Stimulated activated naive CD8-positive, alpha-beta T cell treated with anti-CD3 and anti-CD28 coated beads, Interleukin-15, amount 100 ng/mL, for 72 hours (primary cell): Measurements from ENCODE around the gene TLCD3B.

ENCODE experiments used
- ATAC-seq: fragments of 150-1000 bp; cut with Tn5 transposase; 2 replicates; pipeline ENCODE4 v1.10.0; 2021; ENCODE audit warnings: mild to moderate bottlenecking, moderate library complexity
- DNase-seq, 2 donors: peaks; one replicate each; pipeline ENCODE4 v3.0.0; 2021 to 2022
- H3K27ac Mint-ChIP-seq, 2 donors: one replicate each; pipeline ENCODE4 v1.8.0; 2022; ENCODE audit warnings: mild to moderate bottlenecking in 2 of 2, mixed read lengths in 2 of 2, moderate library complexity in 2 of 2
- H3K27me3 Mint-ChIP-seq: one replicate; pipeline ENCODE4 v1.8.0; 2022; ENCODE audit warnings: mixed read lengths
- H3K4me1 Mint-ChIP-seq: one replicate; pipeline ENCODE4 v1.8.0; 2022; ENCODE audit warnings: mild to moderate bottlenecking, mixed read lengths
- H3K4me3 Mint-ChIP-seq, 2 donors: one replicate each; pipeline ENCODE4 v1.8.0; 2022; ENCODE audit warnings: mild to moderate bottlenecking in 2 of 2, mixed read lengths in 2 of 2, moderate library complexity in 1 of 2
- H3K9me3 Mint-ChIP-seq, 2 donors: one replicate each; pipeline ENCODE4 v1.8.0; 2022; ENCODE audit warnings: mixed read lengths in 2 of 2

Gene TLCD3B

GRCh38 chr16:30065102-30065942 lies 34.3 kb upstream of the TLCD3B start, which contains the start of gene ALDOA:
Gene ALDOA, plus strand, starts transcription at chr16:30065760. Its CDS starts 1,138 bp downstream, at chr16:30066898.
- Mint-ChIP-seq H3K27ac (peak within 1 kb of the TSS; percentile 99), H3K4me3 (peak within 1 kb of the TSS; percentile 98 to 99), H3K27me3 (no peaks in the 10 kb centered on the region), H3K4me1 (peaks cover 57% of the 10 kb centered on the region), H3K9me3 (no peaks in the 10 kb centered on the region)
- ATAC-seq (peak; percentile 90), DNase-seq (peak; percentile 96 to 98)

- Mint-ChIP-seq H3K27ac (peak overlapping the region; percentile 99), H3K4me1 (peaks cover 50% of the 10 kb centered on the region), H3K27me3 (no peaks in the 10 kb centered on the region), H3K9me3 (no peaks in the 10 kb centered on the region), H3K4me3 (peak overlapping the region; percentile 98 to 99)
- no peak for DNase-seq
- ATAC-seq: no peak
These were observed 33.6 kb upstream of the TLCD3B start for GRCh38 chr16:30064729-30065101.

DNA sequence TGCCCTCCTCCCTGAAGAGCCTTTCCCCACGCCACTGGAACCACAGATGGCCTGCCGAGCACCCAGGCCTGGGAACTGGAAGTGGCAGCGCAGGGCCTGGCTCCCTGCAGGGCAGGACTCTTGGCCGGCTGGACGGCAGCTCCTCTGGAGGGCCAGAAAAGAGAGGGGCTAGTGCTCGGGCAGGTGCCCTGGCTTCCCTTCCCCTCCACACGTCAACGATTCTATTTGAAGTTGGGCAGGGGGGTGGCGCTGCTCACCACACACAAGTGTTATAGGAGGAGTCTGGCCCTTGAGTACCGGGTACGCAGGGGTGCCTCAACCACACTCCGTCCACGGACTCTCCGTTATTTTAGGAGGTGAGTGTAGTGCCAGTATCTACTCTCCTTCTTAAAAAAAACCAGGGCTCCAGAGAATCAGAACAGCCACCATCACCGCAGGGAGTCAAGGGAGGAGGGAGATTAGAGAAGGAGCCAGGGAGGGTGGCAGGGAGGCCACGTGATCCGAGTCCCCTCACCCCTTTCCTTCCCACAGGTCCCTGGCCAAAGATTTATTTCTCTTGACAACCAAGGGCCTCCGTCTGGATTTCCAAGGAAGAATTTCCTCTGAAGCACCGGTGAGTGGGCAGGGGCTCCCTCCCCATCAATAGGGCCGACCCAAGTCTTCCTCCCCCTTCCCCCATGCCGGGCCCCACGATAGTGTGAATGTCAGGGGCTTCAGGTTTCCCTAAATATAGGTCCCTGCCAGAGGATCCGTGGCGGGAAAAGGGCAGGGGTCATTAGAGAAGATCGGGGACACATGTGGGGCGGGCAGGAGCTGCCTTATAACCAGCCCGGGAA lies 33.0 kb upstream of the TLCD3B start:
- peak overlapping the region; percentile 98 to 99 for H3K27ac Mint-ChIP-seq
- DNase-seq (peak; percentile 54 to 75), ATAC-seq (peak; percentile 39)
- no peaks in the 10 kb centered on the region for H3K27me3 Mint-ChIP-seq
- H3K4me3 Mint-ChIP-seq: peak overlapping the region; percentile 98 to 99
- H3K4me1 Mint-ChIP-seq: peaks cover 45% of the 10 kb centered on the region
- H3K9me3 Mint-ChIP-seq: no peaks in the 10 kb centered on the region

DNA sequence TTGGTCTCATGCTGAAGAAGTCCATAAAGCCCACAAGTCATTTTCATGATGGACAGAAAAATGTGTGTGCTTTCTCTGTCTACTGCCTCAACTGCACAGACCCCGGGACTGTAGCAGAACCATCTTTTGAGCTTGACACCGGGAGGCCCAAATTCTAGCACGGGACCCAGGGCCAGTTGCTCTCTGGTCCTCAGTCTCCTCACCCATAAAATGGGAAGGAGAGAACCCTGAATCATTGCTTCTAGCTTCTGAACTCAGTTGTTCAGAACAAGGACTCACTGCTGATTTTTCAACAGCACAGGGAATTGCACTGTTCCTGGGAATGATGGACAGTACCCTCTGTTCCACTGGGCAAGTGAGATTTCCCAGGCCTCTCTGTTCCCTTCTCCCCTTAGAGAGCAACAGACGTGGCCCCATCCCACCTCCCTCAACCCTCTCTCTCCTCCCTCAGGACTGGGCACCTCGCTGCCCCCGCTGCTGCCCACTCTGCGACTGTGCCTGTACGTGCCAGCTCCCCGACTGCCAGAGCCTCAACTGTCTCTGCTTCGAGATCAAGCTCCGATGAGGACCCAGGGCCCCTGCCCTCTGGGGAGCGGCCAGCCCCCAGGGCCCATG lies 32.3 kb upstream of the TLCD3B start:
- Mint-ChIP-seq H3K27ac (peak overlapping the region; percentile 76 to 99), H3K4me3 (peak overlapping the region; percentile 98 to 99), H3K9me3 (no peaks in the 10 kb centered on the region), H3K4me1 (peaks cover 39% of the 10 kb centered on the region), H3K27me3 (no peaks in the 10 kb centered on the region)
- DNase-seq (no peak), ATAC-seq (no peak)

DNA sequence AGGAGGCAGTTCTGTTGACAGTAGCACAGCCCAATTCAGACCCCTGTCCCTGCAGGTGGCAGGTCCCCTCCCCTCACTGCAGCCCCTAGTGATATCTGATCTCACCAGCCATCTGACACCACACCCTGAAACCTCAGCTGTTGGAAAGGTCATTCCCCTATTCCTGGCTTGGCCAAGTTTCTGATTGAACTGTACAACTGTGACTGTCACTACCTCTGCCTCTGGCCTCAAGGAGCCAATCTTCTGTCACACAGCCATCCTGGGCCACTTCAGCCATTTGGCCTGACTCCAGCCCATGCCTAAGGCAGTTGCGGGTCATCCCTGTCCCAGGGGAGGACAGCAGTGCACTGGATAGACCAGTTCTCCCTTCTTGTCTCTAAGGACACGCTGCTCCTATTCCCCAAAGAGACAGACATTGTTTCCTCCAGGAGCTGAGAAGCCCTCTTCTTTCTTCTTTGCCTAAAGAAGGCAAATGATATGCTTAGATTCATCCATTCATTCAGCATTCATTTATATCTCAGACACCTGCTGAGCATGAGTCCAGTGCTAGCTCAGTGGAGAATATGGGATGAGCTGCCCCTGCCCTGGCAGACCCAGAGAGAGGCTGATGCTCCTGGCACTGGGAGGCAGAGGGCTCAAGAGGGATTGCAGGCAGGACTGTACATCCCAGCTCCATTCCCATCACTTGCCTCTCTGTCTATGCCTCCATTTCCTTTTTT lies 29.9 kb upstream of the TLCD3B start:
- H3K27me3 Mint-ChIP-seq: no peaks in the 10 kb centered on the region
- H3K4me1 Mint-ChIP-seq: peaks cover 18% of the 10 kb centered on the region
- no peaks in the 10 kb centered on the region for H3K9me3 Mint-ChIP-seq
- peak overlapping the region in 1 of 2 donors; percentile 78 for H3K27ac Mint-ChIP-seq
- H3K4me3 Mint-ChIP-seq: no peak overlapping the region
- no peak for ATAC-seq
- DNase-seq: no peak

DNA sequence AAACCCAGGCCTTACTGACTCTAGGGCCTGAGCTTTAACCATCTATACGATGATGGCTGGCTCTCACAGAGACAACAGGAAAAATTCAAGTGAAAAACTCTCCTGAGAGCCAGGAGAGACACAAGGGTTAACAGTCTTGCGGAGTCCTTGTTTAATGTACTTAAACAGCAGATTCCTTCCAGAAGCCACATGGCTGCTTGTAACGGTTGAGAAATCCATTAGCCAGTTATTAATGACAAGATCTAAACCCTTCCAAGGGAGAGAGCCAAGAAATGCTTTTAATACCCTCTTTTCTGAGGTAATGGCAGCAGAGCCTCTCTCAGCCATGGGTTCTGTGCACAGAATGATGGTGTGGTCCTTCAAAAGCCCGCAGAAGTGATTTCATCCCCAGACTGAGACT lies 29.3 kb upstream of the TLCD3B start:
- ATAC-seq: no peak
- Mint-ChIP-seq H3K4me3 (no peak overlapping the region), H3K27me3 (no peaks in the 10 kb centered on the region), H3K27ac (peak overlapping the region in 1 of 2 donors; percentile 78), H3K4me1 (peaks cover 19% of the 10 kb centered on the region), H3K9me3 (no peaks in the 10 kb centered on the region)
- no peak for DNase-seq

DNA sequence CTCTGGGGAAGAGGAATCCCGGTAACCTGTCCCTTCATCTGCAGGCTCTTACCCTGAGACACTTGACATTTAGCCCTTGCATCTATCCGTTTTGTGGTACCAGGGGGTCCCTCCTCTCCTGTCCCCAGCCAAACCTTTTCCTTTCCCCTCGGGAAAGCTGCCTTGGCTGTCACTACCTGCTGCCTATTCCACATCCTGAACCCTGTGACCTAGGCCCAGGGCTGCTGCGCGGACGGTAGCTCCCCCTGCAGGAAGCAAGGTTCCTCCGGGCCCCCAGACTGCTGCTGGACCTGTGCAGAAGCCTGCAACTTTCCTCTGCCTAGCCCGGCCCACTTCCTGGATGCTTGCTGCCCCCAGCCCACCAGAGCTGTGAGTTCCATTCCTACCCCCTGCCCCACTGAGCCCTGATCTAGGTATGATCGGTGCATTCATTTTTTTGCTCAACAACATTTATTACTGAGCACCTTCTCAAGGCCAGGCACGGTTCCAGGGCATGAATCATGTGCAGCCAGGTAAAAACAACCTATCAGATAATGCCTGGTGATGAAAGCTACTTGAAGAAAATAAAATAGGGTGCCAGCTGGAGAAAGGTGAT lies 24.0 kb upstream of the TLCD3B start:
- DNase-seq: peak; percentile 54 to 62
- Mint-ChIP-seq H3K27ac (no peak overlapping the region), H3K9me3 (no peaks in the 10 kb centered on the region), H3K4me3 (peak overlapping the region in 1 of 2 donors; percentile 24), H3K27me3 (peaks cover 16% of the 10 kb centered on the region), H3K4me1 (peaks cover 42% of the 10 kb centered on the region)
- ATAC-seq: peak; percentile 80

- no peak for ATAC-seq
- Mint-ChIP-seq H3K27ac (no peak overlapping the region), H3K4me1 (peaks cover 42% of the 10 kb centered on the region), H3K9me3 (no peaks in the 10 kb centered on the region), H3K4me3 (peak overlapping the region in 1 of 2 donors; percentile 33), H3K27me3 (peaks cover 16% of the 10 kb centered on the region)
- no peak for DNase-seq
These were observed 23.4 kb upstream of the TLCD3B start for GRCh38 chr16:30054451-30054850.

GRCh38 chr16:30053376-30054015 lies 22.4 kb upstream of the TLCD3B start:
- peak overlapping the region; percentile 88 to 92 for H3K4me3 Mint-ChIP-seq
- no peaks in the 10 kb centered on the region for H3K9me3 Mint-ChIP-seq
- peak; percentile 56 for ATAC-seq
- DNase-seq: no peak
- H3K4me1 Mint-ChIP-seq: peaks cover 42% of the 10 kb centered on the region
- peaks cover 16% of the 10 kb centered on the region for H3K27me3 Mint-ChIP-seq
- H3K27ac Mint-ChIP-seq: no peak overlapping the region

GRCh38 chr16:30052671-30053372 lies 21.8 kb upstream of the TLCD3B start:
- H3K27ac Mint-ChIP-seq: peak overlapping the region; percentile 72 to 95
- H3K9me3 Mint-ChIP-seq: no peaks in the 10 kb centered on the region
- peaks cover 16% of the 10 kb centered on the region for H3K27me3 Mint-ChIP-seq
- peaks cover 42% of the 10 kb centered on the region for H3K4me1 Mint-ChIP-seq
- DNase-seq: peak; percentile 87 to 94
- peak; percentile 89 for ATAC-seq
- peak overlapping the region; percentile 88 to 92 for H3K4me3 Mint-ChIP-seq

GRCh38 chr16:30051518-30051917 lies 20.4 kb upstream of the TLCD3B start:
- no peak for ATAC-seq
- peak overlapping the region; percentile 88 to 92 for H3K4me3 Mint-ChIP-seq
- H3K4me1 Mint-ChIP-seq: peaks cover 42% of the 10 kb centered on the region
- peak overlapping the region; percentile 35 to 95 for H3K27ac Mint-ChIP-seq
- DNase-seq: no peak
- no peaks in the 10 kb centered on the region for H3K9me3 Mint-ChIP-seq
- H3K27me3 Mint-ChIP-seq: peaks cover 16% of the 10 kb centered on the region

DNA sequence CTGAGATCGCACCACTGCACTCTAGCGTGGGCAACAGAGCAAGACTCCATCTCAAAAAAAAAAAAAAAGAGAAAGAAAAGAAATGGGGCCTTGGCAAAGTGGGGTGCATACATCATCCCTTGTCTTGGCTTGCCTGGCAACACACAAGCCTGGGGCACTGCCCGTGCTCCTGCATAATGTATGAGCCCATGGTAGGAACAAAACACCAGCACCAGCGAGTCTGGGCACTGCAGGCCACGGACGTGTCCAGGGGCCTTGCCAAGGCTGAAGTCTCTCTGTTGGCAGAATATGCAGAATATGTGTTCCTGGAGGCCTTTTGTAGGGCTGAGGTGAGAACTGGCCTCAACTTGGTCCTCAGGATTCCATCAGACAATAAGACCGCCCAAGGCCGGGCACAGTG lies 18.8 kb upstream of the TLCD3B start:
- Mint-ChIP-seq H3K4me1 (peaks cover 36% of the 10 kb centered on the region), H3K27ac (no peak overlapping the region), H3K9me3 (no peaks in the 10 kb centered on the region), H3K4me3 (no peak overlapping the region), H3K27me3 (peaks cover 15% of the 10 kb centered on the region)
- DNase-seq (no peak), ATAC-seq (no peak)

GRCh38 chr16:30046588-30046987 lies 15.5 kb upstream of the TLCD3B start:
- Mint-ChIP-seq H3K4me1 (peaks cover 9% of the 10 kb centered on the region), H3K9me3 (no peaks in the 10 kb centered on the region), H3K27me3 (no peaks in the 10 kb centered on the region), H3K27ac (no peak overlapping the region), H3K4me3 (no peak overlapping the region)
- DNase-seq: no peak
- ATAC-seq: no peak

GRCh38 chr16:30046178-30046577 lies 15.1 kb upstream of the TLCD3B start:
- H3K4me1 Mint-ChIP-seq: peaks cover 6% of the 10 kb centered on the region
- DNase-seq (no peak), ATAC-seq (peak; percentile 28)
- no peaks in the 10 kb centered on the region for H3K27me3 Mint-ChIP-seq
- no peaks in the 10 kb centered on the region for H3K9me3 Mint-ChIP-seq
- H3K27ac Mint-ChIP-seq: no peak overlapping the region
- no peak overlapping the region for H3K4me3 Mint-ChIP-seq
